ENCODE data around the gene BANF2.

- TF ChIP-seq CTCF (IDR thresholded peaks at IDR 0.05) (no peak), POLR2A (IDR thresholded peaks at IDR 0.05) (no peak)
Observed at GRCh38 chr20:17678886-17679285, 20.9 kb upstream of the BANF2 start.

Measured in heart left ventricle (tissue), 13 donors.